Glutamatergic neuron (in vitro differentiated cells): ENCODE results near the gene SGSH. TPM values are rescaled to one million over a fixed set of nuclear protein-coding genes. Genes with fewer than 3 reads are reported as not detected.

Experiments used
- DNase-seq: peaks from one replicate; pipeline ENCODE4 v3.0.0; 2022
- H3K27ac Mint-ChIP-seq: one replicate; pipeline ENCODE4 v1.8.0; 2020; ENCODE audit warnings: mild to moderate bottlenecking, mixed read lengths, inconsistent platforms; ENCODE audit not compliant: unreplicated experiment
- H3K27me3 Mint-ChIP-seq: one replicate; pipeline ENCODE4 v1.8.0; 2020; ENCODE audit warnings: mild to moderate bottlenecking, moderate library complexity, mixed read lengths, inconsistent platforms; ENCODE audit not compliant: unreplicated experiment
- H3K36me3 Mint-ChIP-seq: one replicate; pipeline ENCODE4 v1.8.0; 2020; ENCODE audit warnings: mild to moderate bottlenecking, mixed read lengths, inconsistent platforms; ENCODE audit not compliant: unreplicated experiment
- H3K4me1 Mint-ChIP-seq: one replicate; pipeline ENCODE4 v1.8.0; 2020; ENCODE audit warnings: mild to moderate bottlenecking, low read depth, mixed read lengths, inconsistent platforms; ENCODE audit not compliant: unreplicated experiment
- H3K4me3 Mint-ChIP-seq: one replicate; pipeline ENCODE4 v1.8.0; 2020; ENCODE audit warnings: mild to moderate bottlenecking, mixed read lengths, inconsistent platforms; ENCODE audit not compliant: unreplicated experiment
- H3K9me3 Mint-ChIP-seq: one replicate; pipeline ENCODE4 v1.8.0; 2020; ENCODE audit warnings: mild to moderate bottlenecking, moderate library complexity, mixed read lengths, inconsistent platforms; ENCODE audit not compliant: unreplicated experiment
- total RNA-seq: library from RNA; stranded (reverse); fragmentation: NEBNext Ultra II Directional; extraction: Animal tissue kit (Norgen Biotek cat#: 25700); gene quantifications from one replicate; pipeline ENCODE4 v1.2.1, GENCODE V29; 2021; ENCODE audit not compliant: unreplicated experiment
- TF ChIP-seq, protein P1 (sequence below): fragments of 200-600 bp; sonication (generic); IDR thresholded peaks from one replicate; pipeline ENCODE4 v1.5.0; 2021; ENCODE audit not compliant: partially characterized antibody, unreplicated experiment

SGSH gene
- total RNA-seq, 1 donor from 2014 or later, result 17.3 TPM

DNA sequence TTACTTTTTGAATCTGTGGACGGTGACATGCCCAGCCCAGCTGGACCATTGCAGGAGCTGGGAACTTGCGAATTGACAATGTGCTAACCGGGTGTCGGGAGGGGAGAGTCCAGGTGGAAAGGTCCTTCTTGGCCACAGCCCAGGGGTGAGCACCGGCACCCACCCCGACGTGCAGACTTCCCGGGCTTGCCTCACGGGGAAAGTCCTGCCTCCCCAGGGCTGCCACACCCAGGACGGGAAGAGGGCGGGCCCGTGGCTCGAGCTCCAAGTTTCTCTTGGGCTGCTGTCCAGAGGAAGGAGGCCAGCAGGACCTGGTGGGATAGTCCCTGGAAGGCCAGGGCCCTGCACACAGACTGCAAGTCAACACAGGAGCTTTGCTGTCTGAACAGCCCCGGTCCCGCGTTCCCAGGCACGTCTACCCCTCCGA lies 32.6 kb downstream of the SGSH start:
- H3K36me3 Mint-ChIP-seq, result no peaks in the 10 kb centered on the region
- H3K4me3 Mint-ChIP-seq, result no peak overlapping the region
- no peak overlapping the region for H3K27ac Mint-ChIP-seq
- TF ChIP-seq, protein P1, sequence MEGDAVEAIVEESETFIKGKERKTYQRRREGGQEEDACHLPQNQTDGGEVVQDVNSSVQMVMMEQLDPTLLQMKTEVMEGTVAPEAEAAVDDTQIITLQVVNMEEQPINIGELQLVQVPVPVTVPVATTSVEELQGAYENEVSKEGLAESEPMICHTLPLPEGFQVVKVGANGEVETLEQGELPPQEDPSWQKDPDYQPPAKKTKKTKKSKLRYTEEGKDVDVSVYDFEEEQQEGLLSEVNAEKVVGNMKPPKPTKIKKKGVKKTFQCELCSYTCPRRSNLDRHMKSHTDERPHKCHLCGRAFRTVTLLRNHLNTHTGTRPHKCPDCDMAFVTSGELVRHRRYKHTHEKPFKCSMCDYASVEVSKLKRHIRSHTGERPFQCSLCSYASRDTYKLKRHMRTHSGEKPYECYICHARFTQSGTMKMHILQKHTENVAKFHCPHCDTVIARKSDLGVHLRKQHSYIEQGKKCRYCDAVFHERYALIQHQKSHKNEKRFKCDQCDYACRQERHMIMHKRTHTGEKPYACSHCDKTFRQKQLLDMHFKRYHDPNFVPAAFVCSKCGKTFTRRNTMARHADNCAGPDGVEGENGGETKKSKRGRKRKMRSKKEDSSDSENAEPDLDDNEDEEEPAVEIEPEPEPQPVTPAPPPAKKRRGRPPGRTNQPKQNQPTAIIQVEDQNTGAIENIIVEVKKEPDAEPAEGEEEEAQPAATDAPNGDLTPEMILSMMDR, result no peak
- peaks cover 11% of the 10 kb centered on the region for H3K4me1 Mint-ChIP-seq
- H3K27me3 Mint-ChIP-seq, result peaks cover 3% of the 10 kb centered on the region
- peaks cover 7% of the 10 kb centered on the region for H3K9me3 Mint-ChIP-seq
- no peak for DNase-seq

DNA sequence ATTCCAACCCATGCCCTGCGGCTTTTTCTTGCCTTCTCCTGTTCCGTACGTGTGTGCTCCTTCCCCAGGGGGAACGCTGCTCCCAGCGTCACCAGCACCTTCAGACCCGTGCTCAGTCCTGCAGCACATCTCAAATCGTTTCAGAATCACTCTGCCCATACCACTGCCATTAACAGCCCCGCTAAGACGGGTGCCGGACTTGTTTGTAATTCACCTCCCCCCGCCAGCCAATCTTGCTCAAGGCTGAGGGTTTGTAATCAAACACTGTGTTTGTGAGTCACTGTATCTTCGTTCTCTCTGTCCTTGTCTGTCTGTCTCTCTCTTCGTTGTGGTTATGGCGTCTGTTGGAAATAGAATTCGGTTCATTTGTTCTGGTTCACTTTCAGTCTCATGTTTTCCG lies 33.0 kb downstream of the SGSH start:
- Mint-ChIP-seq H3K27me3 (peaks cover 3% of the 10 kb centered on the region), H3K27ac (no peak overlapping the region), H3K36me3 (no peaks in the 10 kb centered on the region), H3K9me3 (peaks cover 7% of the 10 kb centered on the region), H3K4me3 (peak overlapping the region; percentile 47), H3K4me1 (peaks cover 8% of the 10 kb centered on the region)
- DNase-seq, result no peak
- TF ChIP-seq, protein P1, result no peak

DNA sequence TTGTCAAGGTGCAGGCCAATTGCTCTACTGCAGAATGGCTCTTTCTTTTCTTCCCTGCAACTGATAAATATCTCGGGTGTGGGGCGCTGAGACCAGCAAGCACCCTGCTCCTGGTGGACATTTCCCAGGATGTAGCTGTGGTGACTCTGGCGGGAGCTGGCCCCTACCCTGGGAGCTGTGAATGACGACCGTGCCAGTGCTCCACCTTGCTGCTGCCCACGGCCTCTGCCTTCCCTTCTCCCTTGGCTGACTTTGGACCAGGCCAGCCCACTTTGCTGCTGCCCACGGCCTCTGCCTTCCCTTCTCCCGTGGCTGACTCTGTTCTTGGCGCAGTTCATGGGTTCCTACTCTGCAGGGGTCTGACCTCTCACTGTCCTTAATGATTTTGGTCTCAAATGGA lies 34.2 kb downstream of the SGSH start:
- Mint-ChIP-seq H3K4me1 (peaks cover 4% of the 10 kb centered on the region), H3K4me3 (no peak overlapping the region), H3K9me3 (peaks cover 7% of the 10 kb centered on the region), H3K27ac (no peak overlapping the region), H3K36me3 (no peaks in the 10 kb centered on the region), H3K27me3 (peaks cover 4% of the 10 kb centered on the region)
- no peak for DNase-seq
- TF ChIP-seq, protein P1, result no peak

DNA sequence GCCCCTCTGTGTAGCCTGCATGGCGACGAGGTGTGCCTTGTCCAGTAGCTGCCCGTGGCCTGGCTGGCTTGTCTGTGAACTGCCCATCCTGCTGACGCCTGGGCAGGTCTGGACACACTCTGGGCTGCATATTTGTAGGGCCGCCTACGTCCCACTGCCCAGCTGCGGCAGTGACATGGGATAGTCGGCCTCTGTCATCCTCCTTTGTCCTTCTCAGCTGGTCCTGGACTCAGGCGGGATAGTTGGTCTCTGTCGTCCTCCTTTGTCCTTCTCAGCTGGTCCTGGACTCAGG lies 35.8 kb downstream of the SGSH start:
- no peak overlapping the region for H3K27ac Mint-ChIP-seq
- H3K36me3 Mint-ChIP-seq, result no peaks in the 10 kb centered on the region
- DNase-seq, result no peak
- peaks cover 6% of the 10 kb centered on the region for H3K9me3 Mint-ChIP-seq
- H3K4me3 Mint-ChIP-seq, result no peak overlapping the region
- peaks cover 4% of the 10 kb centered on the region for H3K27me3 Mint-ChIP-seq
- TF ChIP-seq, protein P1, result no peak
- peaks cover 2% of the 10 kb centered on the region for H3K4me1 Mint-ChIP-seq

DNA sequence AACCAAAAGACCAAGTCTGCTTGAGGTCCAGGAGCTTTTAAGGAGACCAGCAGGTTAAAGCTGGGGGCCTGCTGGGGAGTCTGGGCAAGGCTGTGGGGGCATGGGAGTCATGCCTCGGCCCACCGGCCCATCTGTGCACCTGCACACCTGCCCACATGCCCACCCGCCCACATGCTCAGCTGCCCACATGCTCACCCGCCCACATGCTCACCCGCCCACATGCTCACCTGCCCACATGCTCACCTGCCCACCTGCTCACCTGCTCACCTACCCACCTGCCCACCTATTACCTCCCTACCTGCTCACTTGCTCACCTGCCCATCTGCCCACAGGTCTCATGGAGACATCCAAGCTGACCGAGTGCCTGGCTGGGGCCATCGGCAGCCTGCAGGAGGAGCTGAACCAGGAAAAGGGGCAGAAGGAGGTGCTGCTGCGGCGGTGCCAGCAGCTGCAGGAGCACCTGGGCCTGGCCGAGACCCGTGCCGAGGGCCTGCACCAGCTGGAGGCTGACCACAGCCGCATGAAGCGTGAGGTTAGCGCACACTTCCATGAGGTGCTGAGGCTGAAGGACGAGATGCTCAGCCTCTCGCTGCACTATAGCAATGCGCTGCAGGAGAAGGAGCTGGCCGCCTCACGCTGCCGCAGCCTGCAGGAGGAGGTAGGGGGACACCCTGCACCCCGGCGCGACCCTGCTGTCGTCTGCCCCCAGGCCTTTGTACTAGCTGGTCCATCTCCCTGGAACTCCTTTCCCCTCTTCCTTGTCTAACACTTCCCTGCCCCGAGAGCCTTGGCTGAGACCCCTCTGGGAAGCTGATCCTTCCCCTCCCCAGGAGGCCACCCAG lies 36.3 kb downstream of the SGSH start:
- Mint-ChIP-seq H3K27me3 (peaks cover 4% of the 10 kb centered on the region), H3K4me1 (peaks cover 4% of the 10 kb centered on the region), H3K27ac (no peak overlapping the region), H3K9me3 (peaks cover 6% of the 10 kb centered on the region), H3K4me3 (no peak overlapping the region), H3K36me3 (no peaks in the 10 kb centered on the region)
- no peak for DNase-seq
- TF ChIP-seq, protein P1, result no peak
